NCI-H187 treated with DMSO at 0.1 percent for 48 hours (cell line): ENCODE results near the gene FOXF2.

Source experiments
- DNase-seq: peaks from one replicate; lab custom pipeline; 2025; lab: John Stamatoyannopoulos, UW

The FOXF2 gene

DNA sequence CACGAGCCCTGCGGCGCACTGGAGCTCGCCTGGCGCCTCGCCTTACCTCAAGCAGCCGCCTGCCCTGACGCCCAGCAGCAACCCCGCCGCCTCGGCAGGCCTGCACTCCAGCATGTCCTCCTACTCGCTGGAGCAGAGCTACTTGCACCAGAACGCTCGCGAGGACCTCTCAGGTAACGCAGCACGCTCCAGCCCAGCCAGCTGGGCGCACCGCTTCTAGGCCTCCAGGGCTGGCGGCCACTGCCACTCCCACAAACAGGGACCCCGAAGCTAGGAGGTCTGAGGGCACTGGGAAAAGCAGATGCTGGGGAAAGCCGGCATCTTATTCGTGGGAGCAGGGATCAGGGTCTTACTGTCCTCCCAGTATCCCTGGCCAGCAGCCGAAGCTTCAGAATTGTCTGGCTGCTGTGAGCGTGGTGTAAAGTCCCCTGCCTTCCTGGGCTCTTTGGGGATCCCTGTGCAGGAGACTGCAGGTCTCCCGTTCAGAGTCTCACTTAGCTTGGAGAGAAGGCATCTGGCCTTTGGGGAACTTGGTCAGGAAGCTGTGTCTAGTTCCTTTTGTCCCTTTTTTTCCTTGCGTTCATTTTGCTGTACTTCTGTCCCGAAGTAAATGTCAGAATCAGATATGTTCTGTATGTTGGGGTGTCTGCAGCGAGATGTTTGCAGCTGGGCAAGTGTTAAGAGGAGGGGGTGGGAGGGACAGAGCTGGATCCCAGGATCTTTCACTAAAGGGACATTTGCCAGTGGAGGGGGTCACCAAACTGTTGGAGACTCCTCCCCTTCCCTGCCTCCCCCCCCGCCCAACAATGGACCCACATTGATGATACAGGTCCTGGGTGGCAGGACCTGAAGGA is 1.8 kb downstream of the FOXF2 start:
- no peak for DNase-seq

DNA sequence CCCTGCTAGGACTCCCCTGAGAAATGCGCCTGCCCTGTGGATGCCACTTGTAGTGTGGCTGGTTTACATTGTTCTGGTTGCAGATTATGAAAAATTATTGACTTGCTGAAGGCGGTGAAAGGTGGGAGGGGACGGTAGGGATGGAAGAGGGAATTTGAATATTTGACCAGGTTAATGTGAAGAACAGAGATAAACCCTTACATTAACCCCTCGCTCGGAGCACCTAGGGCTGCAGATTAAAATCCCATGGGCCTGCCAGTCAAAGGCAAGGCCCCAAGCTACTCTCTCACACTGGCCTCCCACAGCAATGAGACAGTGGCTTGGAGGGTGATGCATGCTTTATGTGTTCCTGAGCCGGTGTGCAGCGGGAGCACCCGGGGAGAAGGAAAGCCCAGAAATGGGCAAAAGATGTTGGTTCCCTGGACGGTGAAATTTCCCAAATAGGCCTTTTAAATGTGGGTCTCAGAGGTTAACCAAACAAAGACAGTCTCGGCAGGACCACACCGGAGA is 2.5 kb downstream of the FOXF2 start:
- no peak for DNase-seq

DNA sequence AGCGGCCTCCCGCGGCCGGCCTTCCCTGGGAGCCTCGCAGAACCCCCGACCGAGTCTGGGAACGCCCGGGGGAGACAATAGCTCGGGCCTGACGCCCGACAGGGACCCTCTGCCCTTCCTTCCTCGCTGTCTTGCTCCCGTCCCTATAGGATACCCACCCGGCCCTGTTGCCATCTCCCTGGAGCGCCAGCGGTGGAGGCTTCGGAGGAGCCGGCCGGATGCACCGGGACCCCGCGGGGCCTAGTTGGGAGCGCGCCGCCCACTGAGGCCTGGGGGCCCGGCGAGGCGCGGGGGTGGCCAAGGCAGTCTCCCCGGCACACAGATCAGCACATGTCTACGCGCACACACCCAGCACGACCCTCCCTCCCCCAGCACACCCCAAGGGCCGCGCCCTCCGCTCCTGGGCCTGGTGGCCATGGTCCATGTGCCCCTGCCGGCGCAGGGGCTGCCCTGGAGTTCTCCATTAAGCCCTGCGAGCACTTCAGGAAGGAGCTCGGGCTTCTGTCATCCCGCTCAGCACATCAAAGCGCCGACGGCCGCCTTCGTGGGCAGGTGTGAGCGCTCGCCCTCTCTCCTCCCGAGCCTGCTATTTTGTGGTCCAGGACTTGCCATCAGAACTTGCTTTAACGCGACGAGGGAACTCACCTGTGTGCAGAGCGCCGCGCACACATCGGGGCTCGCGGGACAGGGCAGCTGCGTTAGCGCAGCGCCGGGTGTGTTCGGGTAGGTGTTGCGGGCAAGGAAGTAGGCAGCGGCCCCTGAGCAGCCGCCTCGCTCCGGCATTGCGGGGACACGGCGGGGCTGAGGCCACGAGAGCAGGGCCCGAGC is 3.7 kb downstream of the FOXF2 start:
- DNase-seq: no peak

DNA sequence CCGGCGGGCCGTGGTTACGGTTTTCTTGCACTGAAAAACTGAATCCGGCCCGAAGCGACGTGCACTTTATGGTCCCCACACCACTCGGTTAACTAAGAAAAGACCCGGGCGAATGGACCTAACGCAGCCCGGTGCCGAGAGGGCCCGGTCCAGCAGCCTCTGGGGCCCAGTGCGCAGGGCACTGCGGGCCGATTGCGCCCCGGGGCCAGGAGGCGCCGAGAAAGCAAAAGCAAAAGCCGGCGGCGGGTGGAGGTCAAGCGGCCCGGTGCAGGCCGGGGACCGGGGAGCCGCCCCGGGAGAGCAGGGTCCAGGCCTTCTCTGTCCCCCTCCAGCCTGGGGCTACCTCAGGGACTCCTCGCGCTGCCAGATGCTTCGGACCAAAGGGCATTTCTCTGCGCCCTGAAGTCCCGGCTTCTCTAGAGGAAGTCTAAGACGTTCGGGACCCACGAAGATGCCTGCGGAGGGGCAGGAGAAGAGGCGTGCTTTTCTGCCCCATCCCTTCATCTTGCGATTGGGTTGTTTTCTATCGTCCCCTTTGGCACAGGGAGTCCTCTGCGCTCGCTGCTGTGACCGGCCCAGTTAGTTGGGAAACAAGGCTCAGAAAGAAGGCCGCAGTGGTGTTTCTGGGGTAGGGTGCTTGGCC is 4.4 kb downstream of the FOXF2 start:
- no peak for DNase-seq

DNA sequence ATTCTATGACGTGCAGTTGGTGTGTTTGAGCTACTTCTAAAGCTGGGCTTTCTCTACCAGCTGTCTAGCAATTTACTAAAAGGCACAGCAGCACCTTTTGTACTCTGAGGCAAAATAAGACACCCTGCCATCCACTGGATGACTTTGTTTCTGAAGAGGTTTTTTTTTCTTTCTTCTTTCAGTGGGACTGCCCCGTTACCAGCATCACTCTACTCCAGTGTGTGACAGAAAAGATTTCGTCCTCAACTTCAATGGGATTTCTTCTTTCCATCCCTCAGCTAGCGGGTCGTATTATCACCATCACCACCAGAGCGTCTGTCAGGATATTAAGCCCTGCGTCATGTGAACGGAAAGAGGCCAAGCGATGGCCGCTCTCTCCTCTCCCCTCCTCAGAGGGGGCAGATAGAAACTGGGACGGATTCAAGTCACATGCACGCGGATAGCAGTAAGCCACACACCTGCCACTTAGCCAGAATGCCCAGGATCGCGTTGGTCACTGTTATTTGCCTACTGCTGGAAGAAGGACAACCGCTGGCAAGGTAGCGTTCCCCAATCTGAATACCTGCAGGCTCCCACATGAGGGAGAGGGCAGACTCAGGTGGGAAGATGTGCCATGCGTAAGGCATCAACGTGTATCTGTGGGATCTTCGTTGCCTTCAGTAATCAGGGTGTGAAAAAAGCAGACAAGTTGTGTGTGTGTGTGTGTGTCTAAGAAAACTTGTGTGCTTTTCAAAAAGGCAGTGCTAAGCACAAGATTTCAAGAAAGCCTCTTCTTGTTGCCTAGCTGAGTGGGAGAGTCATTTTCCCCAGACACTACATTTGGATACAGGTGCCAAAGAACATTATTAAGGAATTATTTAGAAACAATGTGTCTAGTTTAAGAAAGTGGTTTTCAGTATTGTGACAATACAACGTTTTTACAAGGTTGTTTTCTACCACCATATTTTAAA is 5.4 kb downstream of the FOXF2 start:
- no peak for DNase-seq

DNA sequence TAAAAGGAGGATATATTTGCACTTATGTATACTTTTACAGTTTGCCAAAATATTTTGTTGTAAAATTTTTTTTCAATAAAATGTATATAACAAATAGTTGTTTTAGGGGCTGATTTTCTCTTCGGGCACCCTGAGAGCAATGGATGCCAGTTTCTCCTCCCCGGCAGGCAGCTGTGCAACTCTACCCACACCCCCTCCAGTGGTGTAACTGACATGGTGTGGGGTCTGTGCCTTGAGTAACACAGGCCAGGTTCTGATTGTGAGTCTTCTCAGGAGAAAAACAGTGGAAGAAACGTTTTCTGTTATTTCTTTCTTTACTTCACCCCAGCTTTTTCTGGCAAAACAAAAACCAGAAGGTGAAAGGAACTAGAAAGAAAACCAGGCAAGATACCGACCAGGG is 6.1 kb downstream of the FOXF2 start:
- DNase-seq: no peak

DNA sequence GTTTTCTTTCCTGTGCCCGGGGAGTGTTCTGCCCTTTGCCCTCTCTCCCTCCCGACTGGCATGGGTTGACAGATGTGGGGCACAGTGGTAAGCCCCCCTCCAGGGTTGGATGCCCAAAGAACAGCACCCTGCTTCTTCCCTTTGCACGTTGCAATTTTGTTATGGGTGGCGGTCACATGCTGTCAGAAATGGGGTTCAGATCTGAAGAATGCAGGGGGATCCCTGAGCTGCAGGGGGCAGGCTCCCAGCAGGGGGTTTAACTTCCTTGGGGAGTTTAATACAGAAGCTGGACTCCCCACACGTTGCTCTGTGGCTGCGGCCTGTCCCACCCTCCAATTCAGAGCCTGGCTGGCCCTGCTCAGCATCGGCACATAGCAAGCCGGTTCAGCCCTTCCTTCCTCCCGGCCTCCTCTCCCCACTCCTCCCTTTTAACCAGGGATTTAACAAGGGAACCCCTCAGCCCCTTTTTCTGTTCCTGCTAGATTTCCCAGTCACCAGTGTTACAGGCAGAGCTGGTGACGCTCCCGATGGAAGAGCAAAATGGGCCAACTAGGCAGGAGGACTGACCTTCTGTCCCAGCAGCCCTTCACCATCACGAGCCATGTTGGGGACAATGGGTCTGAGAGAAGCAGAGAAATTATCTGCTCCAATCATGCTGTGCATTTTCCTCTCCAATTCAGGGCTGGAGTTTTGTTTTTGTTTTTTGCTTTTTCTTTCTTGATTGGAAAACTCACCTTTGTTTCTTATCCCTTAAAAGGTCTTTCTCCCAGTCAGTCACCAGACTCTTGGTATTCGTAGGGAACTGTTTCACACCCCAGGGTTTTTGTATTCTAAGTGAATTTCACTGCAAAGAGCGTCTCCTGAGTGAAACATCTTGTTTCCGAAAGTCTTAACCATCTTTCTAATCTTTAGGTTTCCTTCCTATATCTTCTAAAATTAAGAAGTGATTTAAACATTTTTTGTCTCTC is 6.8 kb downstream of the FOXF2 start:
- DNase-seq: no peak

DNA sequence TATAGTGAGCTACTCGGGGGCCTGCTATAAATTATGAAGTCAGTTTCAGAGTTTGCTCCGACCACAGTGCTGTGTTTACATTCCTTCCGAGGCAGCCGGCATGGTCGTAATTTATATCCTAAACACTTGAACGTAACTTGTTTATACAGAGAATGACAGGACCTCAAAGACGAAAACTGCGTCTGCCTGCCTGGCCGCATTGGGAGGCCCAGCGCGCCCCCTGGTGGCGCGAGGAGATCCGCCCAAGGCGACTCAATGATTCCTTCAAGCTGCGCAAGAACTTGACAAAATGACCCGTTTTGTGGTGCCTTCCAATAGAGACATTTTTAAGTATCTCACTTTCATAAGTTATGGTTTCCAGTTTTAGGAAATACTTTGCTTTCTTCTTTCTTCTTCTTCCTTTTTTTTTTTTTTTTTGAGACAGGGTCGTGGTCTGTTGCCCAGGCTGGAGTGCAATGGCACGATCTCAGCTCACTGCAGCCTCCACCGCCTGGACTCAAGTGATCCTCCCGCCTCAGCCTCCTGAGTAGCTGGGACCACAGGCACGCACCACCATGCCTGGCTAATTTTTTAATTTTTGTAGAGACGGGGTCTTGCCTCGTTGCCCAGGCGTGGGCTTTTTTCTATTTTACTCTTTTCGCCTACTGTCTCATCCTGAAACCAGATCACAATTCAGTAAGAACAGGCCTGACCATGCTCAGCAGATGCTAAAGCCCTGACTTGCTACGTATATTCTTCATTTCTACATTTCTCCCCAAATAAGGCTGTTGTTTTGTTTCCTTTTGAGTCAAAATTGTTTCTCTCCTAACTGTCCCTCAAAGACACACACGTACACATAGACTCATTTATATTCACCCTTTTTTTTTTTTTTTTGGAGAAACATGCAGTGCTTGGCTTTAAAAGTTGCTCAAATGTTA is 7.8 kb downstream of the FOXF2 start:
- no peak for DNase-seq

DNA sequence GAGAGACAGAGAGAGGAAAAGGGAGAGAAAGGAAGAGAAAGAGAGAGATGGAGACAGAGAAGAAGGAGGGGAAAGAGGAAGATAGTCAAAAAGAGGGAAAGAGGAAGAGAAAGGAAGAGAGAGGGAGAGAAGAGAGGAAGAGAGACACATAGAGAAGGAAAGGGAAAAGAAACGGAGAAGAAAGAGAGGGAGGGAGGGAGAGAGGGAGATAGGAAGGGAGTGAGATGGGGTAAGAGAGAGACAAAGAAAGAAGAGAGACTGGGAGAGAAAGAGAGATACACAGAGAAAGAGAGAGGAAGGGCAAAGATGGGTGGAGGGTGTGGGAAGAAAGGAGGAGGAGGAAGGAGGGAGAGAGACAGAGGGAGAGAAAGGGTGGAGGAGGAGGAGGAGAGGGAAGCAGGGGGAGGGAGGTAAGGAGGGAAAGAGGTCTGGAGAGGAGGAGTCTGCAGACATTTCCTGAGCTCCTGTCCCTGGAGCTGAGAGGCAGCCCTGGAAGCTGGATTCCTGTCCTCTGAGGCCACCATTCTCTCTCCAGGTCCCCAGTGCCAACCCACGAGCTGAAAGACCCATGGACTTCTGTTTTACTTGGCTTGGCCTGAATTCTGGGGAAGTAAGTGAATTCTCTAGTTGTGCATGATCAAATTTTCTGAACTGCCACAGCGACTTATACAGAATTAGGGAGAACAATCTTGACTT is 9.9 kb downstream of the FOXF2 start:
- no peak for DNase-seq

DNA sequence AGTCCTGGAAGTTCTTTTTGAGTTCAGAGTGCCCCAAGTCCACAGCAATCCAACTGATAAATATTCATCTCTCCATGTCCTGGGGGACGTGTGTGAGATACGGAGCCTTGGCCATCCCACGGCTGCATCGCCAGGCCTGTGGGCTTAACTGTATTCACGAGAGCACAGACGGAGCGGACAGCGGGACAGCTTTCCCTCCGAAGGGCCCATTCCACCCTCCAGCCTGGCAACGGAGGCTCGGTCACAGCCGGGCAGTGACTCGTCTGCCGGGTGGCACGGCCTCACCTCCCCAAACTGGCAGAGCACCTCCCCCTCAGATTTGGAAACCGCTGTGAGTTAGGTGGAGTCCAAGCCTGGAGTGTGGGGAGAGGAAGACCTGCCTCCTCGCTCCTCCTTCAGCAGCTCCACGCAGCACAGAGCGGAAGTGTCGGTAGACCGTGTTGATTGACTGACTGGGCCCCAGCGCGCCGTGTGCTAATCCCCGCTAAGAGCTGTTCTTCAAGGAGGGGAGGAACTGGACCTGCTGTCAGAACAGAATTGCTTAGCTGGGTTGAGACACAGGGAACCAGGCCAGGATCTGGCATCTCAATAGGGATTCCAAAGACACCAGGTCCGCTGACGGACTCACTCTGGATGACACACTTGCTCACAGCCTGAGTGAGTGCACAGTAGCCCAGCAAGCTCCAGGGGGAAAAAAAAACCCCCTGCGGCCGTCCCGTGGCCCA is 10.9 kb downstream of the FOXF2 start:
- no peak for DNase-seq

DNA sequence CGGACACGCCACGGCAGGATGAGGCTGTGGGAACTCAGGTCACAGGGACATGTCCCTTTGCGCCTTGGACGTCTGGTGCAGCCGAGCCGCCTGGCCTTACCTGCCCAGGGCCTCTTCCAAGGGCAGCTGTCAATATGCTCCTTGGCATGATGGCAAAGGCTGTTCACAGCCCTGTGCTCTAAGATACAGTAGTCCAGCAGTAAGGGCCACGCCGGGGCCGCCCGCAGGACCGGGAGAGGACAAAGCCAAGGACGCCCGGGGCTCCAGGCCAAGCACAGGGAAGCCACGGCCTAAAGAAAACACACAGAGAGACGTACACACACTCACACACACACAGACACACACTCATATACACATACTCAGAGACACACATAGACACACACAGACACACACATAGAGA is 13.0 kb downstream of the FOXF2 start:
- no peak for DNase-seq

DNA sequence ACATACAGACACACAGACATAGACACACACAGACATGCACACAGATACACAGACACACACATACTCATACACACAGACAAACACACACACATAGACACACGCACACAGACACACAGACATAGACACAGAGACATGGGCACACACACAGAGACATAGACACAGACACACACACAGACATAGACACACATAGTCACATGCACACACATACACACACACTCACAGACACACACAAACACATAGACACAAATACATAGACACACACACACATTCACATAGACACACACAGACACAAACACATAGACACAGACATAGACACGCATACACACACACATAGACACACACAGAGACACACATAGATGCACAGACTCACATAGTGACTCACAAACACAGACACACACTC is 13.5 kb downstream of the FOXF2 start:
- no peak for DNase-seq

DNA sequence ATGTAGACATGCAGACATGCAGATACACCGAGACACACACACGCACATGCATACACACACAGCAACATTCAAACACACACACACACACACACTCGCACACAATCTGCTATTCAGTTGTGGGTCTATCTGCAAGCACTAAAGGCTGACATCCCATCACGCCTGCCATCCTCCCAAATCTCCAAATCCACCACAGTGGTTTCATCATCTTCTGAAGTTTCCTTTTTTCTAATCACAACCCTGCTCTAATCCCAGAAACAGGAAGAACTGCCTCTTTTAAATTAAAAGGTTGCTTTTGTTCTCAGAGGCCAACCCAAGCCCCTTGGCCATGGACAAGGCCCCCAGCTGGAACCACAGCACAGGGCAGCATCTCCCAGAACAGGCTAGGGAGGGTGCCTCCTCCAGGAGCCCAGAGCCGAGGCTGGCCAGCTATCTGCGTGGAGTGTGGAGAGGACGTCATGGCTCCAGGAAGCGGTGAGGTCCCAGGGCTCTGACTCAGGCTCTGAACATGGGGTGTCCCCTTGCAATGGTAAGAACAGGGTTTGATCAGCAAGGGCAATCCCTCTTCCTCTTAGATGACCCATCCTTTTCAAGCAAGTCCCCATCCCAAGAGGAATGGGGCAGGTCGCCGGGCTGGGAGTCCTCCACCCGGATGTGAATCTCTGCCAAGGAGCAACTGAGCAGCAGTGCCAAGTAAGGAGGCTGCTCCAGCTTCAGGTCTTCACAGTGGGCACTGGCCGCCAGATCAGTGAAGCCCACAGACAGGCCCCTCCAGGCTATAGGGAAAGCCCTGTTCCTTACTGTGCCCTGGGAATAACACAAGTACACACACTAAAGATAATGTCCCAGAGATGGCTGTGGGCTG is 14.7 kb downstream of the FOXF2 start:
- DNase-seq: no peak

DNA sequence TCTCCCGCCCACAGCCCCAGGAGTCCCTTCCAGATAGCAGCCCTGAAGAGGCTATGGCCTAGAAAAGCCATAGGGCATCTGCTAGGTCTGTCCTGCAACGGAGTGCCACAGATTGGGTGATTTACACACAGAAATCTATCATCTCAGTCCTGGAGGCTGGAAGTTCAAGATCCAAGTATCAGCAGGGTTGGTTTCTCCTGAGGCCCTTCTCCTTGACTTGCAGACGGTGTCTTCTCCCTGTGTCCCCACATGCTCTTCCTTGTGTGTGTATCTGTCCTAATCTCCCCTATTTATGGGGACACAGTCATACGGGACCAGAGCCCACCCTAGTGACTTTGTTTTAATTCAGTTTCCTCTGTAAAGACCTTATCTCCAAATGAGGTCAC is 15.3 kb downstream of the FOXF2 start:
- no peak for DNase-seq

DNA sequence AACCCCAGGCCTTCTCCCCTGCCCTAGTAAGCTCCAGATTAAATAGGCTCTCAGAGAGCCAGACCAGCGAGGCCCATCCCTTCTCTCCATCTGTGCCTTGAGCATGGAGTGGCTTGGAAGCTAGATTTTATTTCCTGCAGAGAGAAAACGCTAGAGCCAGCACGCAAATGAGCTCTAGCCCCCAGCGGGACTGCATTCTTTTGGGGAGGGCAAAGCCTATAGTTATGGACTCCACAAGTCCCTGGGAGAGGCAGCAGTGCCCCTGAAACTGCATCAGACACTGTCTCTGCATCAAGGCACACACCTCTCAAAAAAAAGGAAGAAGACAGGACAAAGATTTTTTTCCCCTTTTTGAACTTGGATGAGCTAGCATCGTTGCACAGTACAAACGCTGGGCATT is 15.8 kb downstream of the FOXF2 start:
- no peak for DNase-seq

DNA sequence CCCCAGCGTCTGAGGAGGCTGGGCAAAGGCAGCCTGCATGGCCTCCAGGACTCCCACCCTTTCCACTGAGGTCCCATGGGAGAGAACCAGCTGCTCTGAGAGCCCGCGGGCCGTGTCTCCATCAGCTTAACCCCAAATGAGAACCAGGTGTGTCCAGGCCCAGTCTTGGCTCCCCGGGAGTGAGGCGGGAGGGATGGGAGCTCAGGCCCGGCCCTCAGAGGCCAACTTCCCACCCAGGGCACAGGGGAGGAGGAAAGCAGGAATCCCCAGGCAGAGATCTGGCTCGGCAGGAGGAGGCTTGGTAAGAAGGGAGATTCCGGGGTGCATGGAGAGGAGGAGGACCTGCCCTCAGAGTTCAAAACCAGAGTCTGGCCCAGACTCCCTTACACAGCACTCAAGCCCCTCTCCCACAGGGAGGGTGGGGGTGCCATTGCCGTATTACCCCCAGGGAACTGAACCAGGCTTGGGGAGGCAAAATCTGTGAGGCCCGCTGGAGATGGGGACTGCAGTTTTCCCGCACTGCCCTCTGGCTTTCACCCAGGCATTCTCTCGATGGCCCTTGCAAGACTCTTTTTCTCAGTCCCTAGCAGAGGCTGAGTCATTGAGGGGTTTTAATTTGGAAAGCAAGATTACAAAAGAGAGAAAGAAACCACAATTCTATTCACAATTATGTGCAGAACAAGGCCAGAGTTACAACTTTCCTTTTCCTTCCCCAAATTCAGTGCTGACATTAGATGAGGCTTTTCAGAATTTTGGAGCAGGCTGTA is 17.1 kb downstream of the FOXF2 start:
- no peak for DNase-seq
